ENCODE results near the gene BRS3. TPM values are rescaled to one million over a fixed set of nuclear protein-coding genes. Genes with fewer than 3 reads are reported as not detected.

Gene BRS3
- total and polyA plus RNA-seq, 5 experiments from 2014 or later = not detected

DNA sequence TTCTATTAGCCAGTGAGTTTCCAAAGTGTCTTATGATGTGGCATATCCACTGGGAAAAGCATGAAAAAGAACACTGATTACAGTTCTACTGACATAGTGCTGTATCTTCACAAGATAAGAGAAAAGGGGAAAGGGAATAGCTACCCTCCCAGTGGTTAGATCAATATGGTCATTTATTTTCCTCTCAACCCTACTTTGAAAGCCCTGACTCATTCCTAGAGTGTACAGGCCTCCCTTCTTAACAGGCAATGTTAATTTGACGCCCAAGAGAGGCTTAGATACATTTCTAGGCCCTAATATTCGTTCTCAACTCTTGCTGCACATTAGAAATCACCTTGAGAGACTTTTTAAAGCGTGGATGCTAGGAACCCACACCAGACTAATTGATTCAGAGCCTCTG, 20.4 kb upstream of the BRS3 start:
- Mint-ChIP-seq H3K27ac (no peak overlapping the region), H3K4me1 (no peaks in the 10 kb centered on the region), H3K36me3 (no peaks in the 10 kb centered on the region), H3K27me3 (peaks cover 0 to 1% (median 0%) of the 10 kb centered on the region in 5 donors), H3K9me3 (peaks cover 0 to 6% (median 0%) of the 10 kb centered on the region in 9 donors), H3K4me3 (no peak overlapping the region)
- DNase-seq (no peak), ATAC-seq (no peak)
- POLR2A ChIA-PET = no interaction called here

DNA sequence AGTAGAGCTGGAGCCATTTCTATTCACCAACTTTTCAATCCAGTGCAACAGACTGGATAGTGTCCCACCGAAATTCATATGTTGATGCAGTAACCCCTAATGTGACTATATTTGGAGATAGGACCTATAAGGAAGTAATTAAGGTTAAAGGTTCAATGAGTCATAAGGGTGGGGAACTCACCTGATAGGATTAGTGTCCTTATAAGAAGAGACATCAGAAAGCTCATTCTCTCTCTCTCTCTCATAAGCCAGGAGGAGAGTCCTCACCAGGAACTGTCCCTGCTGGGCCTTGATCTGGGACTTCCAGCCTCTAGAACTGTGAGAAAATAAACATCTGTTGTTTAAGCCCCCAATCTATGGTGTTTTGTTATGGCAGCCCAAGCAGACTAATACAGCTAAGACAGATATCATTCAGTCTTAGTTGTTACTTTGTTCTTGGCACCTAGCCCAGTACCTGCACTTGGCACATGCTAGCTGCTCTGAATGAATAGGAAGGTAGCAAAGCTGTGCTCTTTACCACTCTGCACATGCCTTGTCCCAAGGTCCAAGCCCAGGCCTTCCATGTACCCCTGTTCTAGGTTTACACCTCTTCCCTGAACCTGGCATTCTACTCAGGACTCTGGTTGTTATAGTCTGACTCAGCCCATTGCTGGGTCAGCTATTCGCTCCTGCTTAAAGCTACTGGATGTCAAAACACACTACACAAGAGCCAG, 19.2 kb upstream of the BRS3 start:
- DNase-seq (no peak), ATAC-seq (no peak)
- Mint-ChIP-seq H3K4me3 (no peak overlapping the region), H3K27me3 (peaks cover 0 to 1% (median 0%) of the 10 kb centered on the region in 5 donors), H3K27ac (no peak overlapping the region), H3K36me3 (no peaks in the 10 kb centered on the region), H3K4me1 (no peaks in the 10 kb centered on the region), H3K9me3 (peaks cover 0 to 8% (median 0%) of the 10 kb centered on the region in 9 donors)
- POLR2A ChIA-PET = no interaction called here

DNA sequence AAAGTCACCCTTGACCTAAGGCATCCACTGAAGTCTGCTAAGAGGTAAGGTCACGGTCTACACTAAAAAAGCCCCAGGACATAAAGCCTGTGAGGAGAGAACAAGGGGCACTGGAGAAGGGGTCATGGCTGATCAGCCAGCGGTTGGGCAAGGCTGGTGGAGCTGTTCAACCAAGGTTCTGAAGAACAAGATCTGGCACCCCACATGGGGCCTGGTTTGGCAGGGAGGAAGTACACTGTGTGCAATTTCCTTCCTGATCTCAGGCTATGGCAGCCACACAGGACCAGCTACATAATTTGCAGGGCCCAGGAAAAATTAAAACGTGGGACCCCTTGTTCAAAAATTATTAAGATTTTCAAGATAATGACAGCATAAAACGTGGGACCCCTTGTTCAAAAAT, 14.1 kb upstream of the BRS3 start:
- peaks cover 0 to 1% (median 0%) of the 10 kb centered on the region in 4 donors for H3K4me1 Mint-ChIP-seq
- no peaks in the 10 kb centered on the region for H3K27me3 Mint-ChIP-seq
- POLR2A ChIA-PET = no interaction called here
- no peaks in the 10 kb centered on the region for H3K36me3 Mint-ChIP-seq
- DNase-seq (no peak), ATAC-seq (no peak)
- H3K4me3 Mint-ChIP-seq = no peak overlapping the region
- peaks cover 0 to 8% (median 0%) of the 10 kb centered on the region in 9 donors for H3K9me3 Mint-ChIP-seq
- no peak overlapping the region for H3K27ac Mint-ChIP-seq

GRCh38 chrX:136475236-136475635, 12.5 kb upstream of the BRS3 start:
- POLR2A ChIA-PET = no interaction called here
- no peak overlapping the region for H3K4me3 Mint-ChIP-seq
- ATAC-seq = no peak

GRCh38 chrX:136476501-136476900, 11.2 kb upstream of the BRS3 start:
- POLR2A ChIA-PET = no interaction called here
- H3K27ac Mint-ChIP-seq = no peak overlapping the region
- peaks cover 0 to 8% (median 0%) of the 10 kb centered on the region in 9 donors for H3K9me3 Mint-ChIP-seq
- no peak for ATAC-seq
- no peak overlapping the region for H3K4me3 Mint-ChIP-seq
- H3K4me1 Mint-ChIP-seq = peaks cover 0 to 1% (median 0%) of the 10 kb centered on the region in 4 donors
- no peaks in the 10 kb centered on the region for H3K36me3 Mint-ChIP-seq
- peaks cover 0 to 4% (median 0%) of the 10 kb centered on the region in 5 donors for H3K27me3 Mint-ChIP-seq
- no peak for DNase-seq

More at GRCh38 chrX:136475236-136475635, 12.5 kb upstream of the BRS3 start:
- no peak overlapping the region for H3K27ac Mint-ChIP-seq
- H3K27me3 Mint-ChIP-seq = no peaks in the 10 kb centered on the region
- H3K9me3 Mint-ChIP-seq = peaks cover 0 to 8% (median 0%) of the 10 kb centered on the region in 9 donors
- H3K36me3 Mint-ChIP-seq = no peaks in the 10 kb centered on the region
- peaks cover 0 to 1% (median 0%) of the 10 kb centered on the region in 4 donors for H3K4me1 Mint-ChIP-seq
- no peak for DNase-seq

DNA sequence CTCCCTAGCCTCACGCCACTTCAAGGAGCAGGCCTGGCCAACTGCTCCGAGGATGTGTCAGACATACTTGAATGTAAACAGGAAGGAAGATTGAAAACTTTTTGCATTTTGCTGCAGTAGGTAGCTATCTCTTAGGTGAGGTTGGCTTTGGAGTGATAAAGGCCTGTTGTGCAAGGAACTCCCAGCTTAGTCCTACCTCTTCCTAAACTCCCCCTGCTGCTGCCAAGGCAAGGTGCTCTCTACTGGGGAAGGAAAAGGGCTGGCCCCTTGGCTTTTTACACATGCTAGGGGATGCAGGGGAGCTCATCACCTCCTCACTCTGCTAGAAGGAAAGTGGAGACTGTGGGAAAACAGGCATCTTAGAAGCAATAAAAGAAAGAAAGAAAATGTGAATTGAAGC, 10.7 kb upstream of the BRS3 start:
- Mint-ChIP-seq H3K9me3 (peaks cover 0 to 4% (median 0%) of the 10 kb centered on the region in 9 donors), H3K4me3 (no peak overlapping the region), H3K36me3 (no peaks in the 10 kb centered on the region), H3K4me1 (peaks cover 0 to 1% (median 0%) of the 10 kb centered on the region in 4 donors), H3K27ac (peak overlapping the region in 1 of 10 donors; percentile 34), H3K27me3 (peaks cover 0 to 4% (median 0%) of the 10 kb centered on the region in 5 donors)
- ATAC-seq (no peak), DNase-seq (no peak)
- POLR2A ChIA-PET = no interaction called here

DNA sequence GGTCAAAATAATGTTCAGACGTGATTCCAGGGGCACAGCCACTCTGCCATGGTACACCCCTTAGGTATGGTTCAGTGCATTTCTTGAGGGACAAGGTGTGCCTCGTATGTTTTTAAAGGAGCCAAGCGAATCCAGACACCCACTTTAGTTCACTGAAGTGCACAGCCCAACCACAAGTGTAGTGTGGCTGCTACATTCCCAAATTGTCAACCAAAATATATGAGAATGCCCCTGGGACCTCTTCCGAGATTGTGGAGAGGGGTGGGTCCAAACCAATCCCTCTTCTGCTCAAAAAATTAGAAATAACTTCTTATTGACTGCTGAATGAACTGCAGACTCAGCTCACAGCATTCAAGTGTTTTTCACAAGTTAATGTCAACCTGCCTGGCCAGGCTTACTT, 7.4 kb upstream of the BRS3 start:
- Mint-ChIP-seq H3K9me3 (no peaks in the 10 kb centered on the region), H3K27ac (no peak overlapping the region), H3K4me3 (no peak overlapping the region), H3K27me3 (peaks cover 0 to 4% (median 1%) of the 10 kb centered on the region in 5 donors), H3K36me3 (no peaks in the 10 kb centered on the region), H3K4me1 (peaks cover 0 to 1% (median 0%) of the 10 kb centered on the region in 4 donors)
- POLR2A ChIA-PET = no interaction called here
- DNase-seq = no peak
- ATAC-seq = no peak

- ATAC-seq = no peak
- no peaks in the 10 kb centered on the region for H3K36me3 Mint-ChIP-seq
- peaks cover 11 to 34% (median 17%) of the 10 kb centered on the region in 5 donors for H3K27me3 Mint-ChIP-seq
These were observed 959 bp downstream of the BRS3 start for GRCh38 chrX:136488706-136489105.

DNA sequence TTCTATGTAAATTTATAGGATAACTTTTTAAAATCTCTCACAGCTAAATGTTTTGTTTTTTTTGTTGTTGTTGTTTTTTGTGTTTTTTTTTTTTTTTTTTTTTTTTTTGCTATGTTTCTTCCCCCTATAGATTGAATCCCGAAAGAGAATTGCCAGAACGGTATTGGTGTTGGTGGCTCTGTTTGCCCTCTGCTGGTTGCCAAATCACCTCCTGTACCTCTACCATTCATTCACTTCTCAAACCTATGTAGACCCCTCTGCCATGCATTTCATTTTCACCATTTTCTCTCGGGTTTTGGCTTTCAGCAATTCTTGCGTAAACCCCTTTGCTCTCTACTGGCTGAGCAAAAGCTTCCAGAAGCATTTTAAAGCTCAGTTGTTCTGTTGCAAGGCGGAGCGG, 4.1 kb downstream of the BRS3 start:
- ATAC-seq (no peak), DNase-seq (no peak)
- H3K4me1 Mint-ChIP-seq = peaks cover 0 to 3% (median 1%) of the 10 kb centered on the region in 4 donors
- H3K36me3 Mint-ChIP-seq = no peaks in the 10 kb centered on the region
- H3K9me3 Mint-ChIP-seq = no peaks in the 10 kb centered on the region
- no peak overlapping the region for H3K4me3 Mint-ChIP-seq
- H3K27me3 Mint-ChIP-seq = peaks cover 7 to 24% (median 12%) of the 10 kb centered on the region in 5 donors
- no peak overlapping the region for H3K27ac Mint-ChIP-seq
- POLR2A ChIA-PET = interaction anchor here (0.7 kb wide), 1 partner anchor 43 kb away, joined by 3 read pairs; no protein-coding TSS in a partner anchor

More at GRCh38 chrX:136488706-136489105, 959 bp downstream of the BRS3 start:
- Mint-ChIP-seq H3K9me3 (no peaks in the 10 kb centered on the region), H3K27ac (no peak overlapping the region), H3K4me3 (no peak overlapping the region), H3K4me1 (peaks cover 0 to 3% (median 0%) of the 10 kb centered on the region in 4 donors)
- POLR2A ChIA-PET = no interaction called here
- DNase-seq = no peak

- Mint-ChIP-seq H3K4me3 (no peak overlapping the region), H3K4me1 (peaks cover 0 to 5% (median 1%) of the 10 kb centered on the region in 4 donors), H3K27ac (no peak overlapping the region), H3K36me3 (no peaks in the 10 kb centered on the region), H3K27me3 (peaks cover 7 to 22% (median 10%) of the 10 kb centered on the region in 5 donors), H3K9me3 (no peaks in the 10 kb centered on the region)
- POLR2A ChIA-PET = no interaction called here
- DNase-seq = no peak
- no peak for ATAC-seq
These were observed 5.3 kb downstream of the BRS3 start for GRCh38 chrX:136493011-136493410.

DNA sequence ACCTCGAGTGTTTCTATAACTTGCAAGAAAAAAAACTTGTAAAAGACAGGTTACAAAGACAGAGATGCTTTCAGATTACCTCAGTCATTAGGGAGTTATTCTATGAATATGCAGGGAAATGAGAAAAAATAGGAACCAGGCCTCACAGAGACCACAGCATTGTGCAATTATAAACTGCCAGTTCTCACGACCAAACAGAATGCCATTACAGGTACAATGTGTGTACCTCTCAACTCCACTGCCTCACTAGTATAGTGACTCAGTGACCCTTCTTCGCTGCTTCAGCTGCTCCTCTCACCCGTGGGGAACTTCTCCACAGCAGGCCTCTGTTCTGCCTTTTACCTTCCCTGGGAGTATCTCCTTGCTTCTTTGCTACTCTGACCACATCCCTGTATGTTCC, 7.3 kb downstream of the BRS3 start:
- Mint-ChIP-seq H3K27ac (peak overlapping the region in 7 of 10 donors; percentile 21 to 99 (median 73)), H3K9me3 (no peaks in the 10 kb centered on the region), H3K4me3 (peak overlapping the region in 1 of 10 donors; percentile 18), H3K27me3 (peaks cover 4 to 7% (median 6%) of the 10 kb centered on the region in 5 donors), H3K4me1 (peaks cover 4 to 20% (median 14%) of the 10 kb centered on the region in 4 donors), H3K36me3 (peaks cover 0 to 8% (median 0%) of the 10 kb centered on the region in 3 donors)
- ATAC-seq (no peak), DNase-seq (no peak)
- POLR2A ChIA-PET = no interaction called here

DNA sequence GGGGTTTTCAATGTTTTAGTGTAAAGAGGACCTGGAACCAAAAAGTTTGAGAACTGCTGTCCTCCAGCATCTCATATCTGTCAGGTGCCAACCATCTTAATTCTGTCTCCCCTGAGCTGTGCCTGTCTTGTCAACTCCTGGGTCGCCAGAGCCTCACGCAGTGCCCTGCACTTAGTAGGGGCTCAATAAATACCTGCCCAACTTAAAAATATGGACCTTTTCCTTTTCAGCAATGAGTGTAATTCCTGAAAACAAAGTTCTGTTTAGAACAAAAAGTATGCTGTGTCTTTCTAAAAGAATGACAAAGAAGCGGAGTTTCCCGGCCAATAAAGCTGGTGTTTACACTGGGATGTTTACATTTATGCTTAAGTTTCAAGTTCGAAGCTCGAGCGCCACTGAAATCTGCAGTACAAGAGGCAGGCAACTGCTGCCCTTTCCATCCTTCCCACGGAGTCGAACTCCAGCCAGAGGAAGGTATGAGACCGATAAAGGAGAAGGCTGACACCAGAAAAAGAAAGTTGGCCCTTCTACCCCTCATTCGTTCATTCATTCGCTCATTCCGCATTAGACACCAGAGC, 8.5 kb downstream of the BRS3 start:
- Mint-ChIP-seq H3K9me3 (no peaks in the 10 kb centered on the region), H3K36me3 (peaks cover 0 to 18% (median 0%) of the 10 kb centered on the region in 3 donors), H3K27ac (peak overlapping the region; percentile 91 to 99 (median 98)), H3K4me3 (peak overlapping the region; percentile 85 to 96 (median 91)), H3K27me3 (no peaks in the 10 kb centered on the region), H3K4me1 (peaks cover 4 to 20% (median 14%) of the 10 kb centered on the region in 4 donors)
- POLR2A ChIA-PET = interaction anchor here (0.7 to 1.5 kb wide), 9 partner anchors 27 to 383 kb away, joined by 3 to 8 read pairs (median 4); no protein-coding TSS in a partner anchor
- no peak for ATAC-seq
- DNase-seq = no peak
